Right lobe of liver (tissue), 4 donors: Measurements from ENCODE around the gene NR2F1-AS1.

Experiments
- CTCF ChIP-seq, 4 donors: fragments of 200-600 bp in 3 of 4; fragments of 450-650 bp in 1 of 4; IDR thresholded peaks; one replicate each; pipeline versions ENCODE4 v1.5.1 to v1.8.0; 2016 to 2022; ENCODE audit warnings: antibody characterized with exemption in 4 of 4, mild to moderate bottlenecking in 2 of 4
- POLR2A ChIP-seq: fragments of 450-650 bp; IDR thresholded peaks from one replicate; pipeline ENCODE4 v1.6.1; 2017; ENCODE audit warnings: antibody characterized with exemption, mild to moderate bottlenecking
- donor health status: DM: no; HTN: no; CAD: no.
- donor health status: DM: no; HTN: no; CAD: no.
- donor health status: DM: no; HTN: yes; CAD: no.

GRCh38 chr5:93604644-93605515 lies 23.9 kb upstream of the NR2F1-AS1 start:
- TF ChIP-seq CTCF (IDR thresholded peaks at IDR 0.05), result no peak
- no peak for TF ChIP-seq POLR2A
